HepG2 (cell line): ENCODE results near the gene USP28. TPM values are rescaled to one million over a fixed set of nuclear protein-coding genes. Genes with fewer than 3 reads are reported as not detected.

ENCODE experiments used
- ATAC-seq: fragments of 200-7000 bp; cut with Tn5 transposase; 3 replicates; pipeline ENCODE4 v1.9.1; 2020; ENCODE audit warnings: mild to moderate bottlenecking, moderate library complexity
- BruUV-seq: library from RNA; stranded (reverse); fragments of 400-500 nt; replicated peaks from 2 replicates; lab custom pipeline; 2021; lab: Mats Ljungman, UMichigan
- CTCF ChIA-PET: fragments of 300-600 bp; formaldehyde crosslinking; extraction: SDS; loops from one replicate; lab custom pipeline; 2021; ENCODE audit warnings: low total read pairs, inconsistent platforms, low intra/inter-chr PET ratio; lab: Yijun Ruan, JAX
- POLR2A ChIA-PET: fragments of 350-600 bp; sonication (Branson Sonifier 250); formaldehyde crosslinking; loops from one replicate; lab custom pipeline; 2020; ENCODE audit warnings: antibody characterized with exemption, inconsistent platforms; lab: Yijun Ruan, JAX
- DNase-seq: peaks from one replicate; pipeline ENCODE4 v3.0.0-alpha.2; 2015; ENCODE audit warnings: low spot score
- FAIRE-seq: peaks from 3 replicates; lab custom pipeline; 2011; peaks lifted over from hg19 to GRCh38; lab: Jason Lieb, UNC
- H2AFZ ChIP-seq: one replicate; pipeline ENCODE4 v1.6.1; 2011; ENCODE audit warnings: low read length, inconsistent platforms
- H3K27ac ChIP-seq: fragments of 300-600 bp; 3 replicates; pipeline ENCODE4 v1.8.0; 2011; ENCODE audit warnings: mixed run types, mild to moderate bottlenecking, mixed read lengths, low read length, inconsistent platforms; ENCODE audit not compliant: insufficient read depth; ENCODE audit errors: extremely low read length
- H3K27me3 ChIP-seq, 2 experiments: fragments of 200-600 bp in 1 of 2; 2 replicates in 1 of 2; 3 replicates in 1 of 2; pipeline versions ENCODE4 v1.6.0 to v1.8.0; 2011; ENCODE audit warnings: low read length in 2 of 2, mild to moderate bottlenecking in 2 of 2, moderate library complexity in 2 of 2, inconsistent platforms in 1 of 2; ENCODE audit not compliant: insufficient read depth in 2 of 2, control insufficient read depth in 1 of 2
- H3K36me3 ChIP-seq, 2 experiments: fragments of 200-600 bp in 1 of 2; replicated peaks in 1 of 2; 2 replicates in 1 of 2; 3 replicates in 1 of 2; pipeline versions ENCODE4 v1.5.1 to v1.8.0; 2011; ENCODE audit warnings: low read length in 2 of 2, inconsistent platforms in 1 of 2; ENCODE audit not compliant: insufficient read depth in 2 of 2, control insufficient read depth in 1 of 2
- H3K4me1 ChIP-seq: 2 replicates; pipeline ENCODE4 v1.5.1; 2012; ENCODE audit warnings: low read length, inconsistent platforms; ENCODE audit not compliant: insufficient read depth
- H3K4me2 ChIP-seq: 2 replicates; pipeline ENCODE4 v1.6.0; 2011; ENCODE audit warnings: low read depth, low read length, inconsistent platforms
- H3K4me3 ChIP-seq, 3 experiments: fragments of 200-600 bp in 1 of 3; sonication (generic), shearing (Covaris generic) in 1 of 3; replicated peaks in 1 of 3; 2 replicates each; pipeline ENCODE4 v1.5.1; 2011 to 2016; ENCODE audit warnings: low read length in 3 of 3, inconsistent platforms in 2 of 3, low read depth in 2 of 3, mild to moderate bottlenecking in 2 of 3, control low read depth in 1 of 3, mixed read lengths in 1 of 3; ENCODE audit not compliant: insufficient read depth in 1 of 3
- H3K79me2 ChIP-seq: one replicate; pipeline ENCODE4 v1.6.1; 2011; ENCODE audit warnings: low read length, inconsistent platforms; ENCODE audit not compliant: insufficient read depth
- H3K9ac ChIP-seq: 2 replicates; pipeline ENCODE4 v1.6.0; 2011; ENCODE audit warnings: mild to moderate bottlenecking, low read depth, low read length, inconsistent platforms; ENCODE audit not compliant: insufficient read depth
- H3K9me3 ChIP-seq: 2 replicates; pipeline ENCODE4 v1.5.1; 2012; ENCODE audit warnings: mild to moderate bottlenecking, low read length
- H4K20me1 ChIP-seq: 2 replicates; pipeline ENCODE4 v1.6.0; 2011; ENCODE audit warnings: inconsistent platforms, mild to moderate bottlenecking, low read length, moderate library complexity; ENCODE audit not compliant: insufficient read depth
- ERF ChIP-seq: IDR thresholded peaks from 2 replicates; pipeline ENCODE4 v1.6.1; 2018; ENCODE audit warnings: missing biosample characterization, missing genetic modification reagents
- FOXJ3 ChIP-seq: sonication (generic); formaldehyde crosslinking; IDR thresholded peaks from 2 replicates; pipeline ENCODE4 v1.4.0; 2020; ENCODE audit warnings: missing genetic modification reagents, mild to moderate bottlenecking, borderline replicate concordance
- GTF3A ChIP-seq: sonication (generic); formaldehyde crosslinking; conservative IDR thresholded peaks from 2 replicates; pipeline ENCODE4 v1.4.0; 2020; ENCODE audit warnings: mild to moderate bottlenecking, missing genetic modification reagents
- HNF4G ChIP-seq, 2 experiments: sonication (generic) in 1 of 2; formaldehyde crosslinking in 1 of 2; IDR thresholded peaks; 2 replicates each; pipeline versions ENCODE4 v1.4.0 to v1.6.1; 2011 to 2020; ENCODE audit warnings: borderline replicate concordance in 2 of 2, low read depth in 2 of 2, mild to moderate bottlenecking in 2 of 2, low read length in 1 of 2, missing genetic modification reagents in 1 of 2, moderate library complexity in 1 of 2
- HNRNPUL1 ChIP-seq: fragments of 200-400 bp; formaldehyde crosslinking; IDR thresholded peaks from 2 replicates; pipeline ENCODE4 v1.6.1; 2017; ENCODE audit warnings: low read depth, mild to moderate bottlenecking, low read length, moderate library complexity
- HOXA9 ChIP-seq: sonication (generic); formaldehyde crosslinking; IDR thresholded peaks from 2 replicates; pipeline ENCODE4 v1.8.1; 2022; ENCODE audit warnings: missing genetic modification reagents, mild to moderate bottlenecking, moderate library complexity, borderline replicate concordance
- IRF2 ChIP-seq: IDR thresholded peaks from 2 replicates; pipeline ENCODE4 v1.6.1; 2018; ENCODE audit warnings: missing genetic modification reagents, missing compliant biosample characterization
- KDM2A ChIP-seq: sonication (generic); formaldehyde crosslinking; IDR thresholded peaks from 2 replicates; pipeline ENCODE4 v1.4.0; 2020; ENCODE audit warnings: low read depth, missing genetic modification reagents, borderline replicate concordance
- MTF2 ChIP-seq: sonication (generic); formaldehyde crosslinking; IDR thresholded peaks from 2 replicates; pipeline ENCODE4 v1.5.0; 2020; ENCODE audit warnings: missing genetic modification reagents, borderline replicate concordance
- POGZ ChIP-seq: sonication (generic); formaldehyde crosslinking; IDR thresholded peaks from 2 replicates; pipeline ENCODE4 v1.4.0; 2020; ENCODE audit warnings: mild to moderate bottlenecking, missing genetic modification reagents
- SIX1 ChIP-seq: sonication (generic); formaldehyde crosslinking; IDR thresholded peaks from 2 replicates; pipeline ENCODE4 v1.4.0; 2020; ENCODE audit warnings: missing genetic modification reagents, borderline replicate concordance
- SP1 ChIP-seq, 2 experiments: fragments of 450-650 bp in 1 of 2; sonication (generic) in 1 of 2; formaldehyde crosslinking in 1 of 2; IDR thresholded peaks; 2 replicates each; pipeline versions ENCODE4 v1.4.0 to v1.6.1; 2016 to 2020; ENCODE audit warnings: missing genetic modification reagents in 1 of 2
- TSC22D2 ChIP-seq: sonication (generic); formaldehyde crosslinking; IDR thresholded peaks from 2 replicates; pipeline ENCODE4 v1.5.1; 2020; ENCODE audit warnings: missing genetic modification reagents, mild to moderate bottlenecking, borderline replicate concordance
- YY1 ChIP-seq: IDR thresholded peaks from 2 replicates; pipeline ENCODE4 v1.6.1; 2011; ENCODE audit warnings: low read length, low read depth, moderate library complexity, mild to moderate bottlenecking; ENCODE audit not compliant: insufficient read depth, insufficient replicate concordance
- ZNF224 ChIP-seq: sonication (generic); formaldehyde crosslinking; IDR thresholded peaks from 2 replicates; pipeline ENCODE4 v1.5.0; 2020; ENCODE audit warnings: mild to moderate bottlenecking, missing genetic modification reagents
- ZNF432 ChIP-seq: sonication (generic); formaldehyde crosslinking; IDR thresholded peaks from 2 replicates; pipeline ENCODE4 v1.5.0; 2020; ENCODE audit warnings: missing genetic modification reagents, mild to moderate bottlenecking, borderline replicate concordance
- ZNF44 ChIP-seq: sonication (generic); formaldehyde crosslinking; IDR thresholded peaks from 2 replicates; pipeline ENCODE4 v1.5.1; 2020; ENCODE audit warnings: mild to moderate bottlenecking, missing genetic modification reagents
- ZSCAN20 ChIP-seq: sonication (generic); formaldehyde crosslinking; IDR thresholded peaks from 2 replicates; pipeline ENCODE4 v1.4.0; 2020; ENCODE audit warnings: missing genetic modification reagents, mild to moderate bottlenecking, borderline replicate concordance
- WGBS: methylation state at CpG from one replicate; pipeline ENCODE4 v1.1.6; 2017; ENCODE audit warnings: low lambda C conversion rate; 5-methylcytosine and 5-hydroxymethylcytosine counted together
- in situ Hi-C: cut with HindIII; loops from 2 replicates; pipeline ENCODE4 v1.10.0; 2017; ENCODE audit warnings: low pct_unique_long_range_greater_than_20kb; ENCODE audit not compliant: extremely low pct_ligation_motif_present
- intact Hi-C: fragments of 100-400 bp; cut with micrococcal nuclease; formaldehyde crosslinking; loops from one replicate; pipeline ENCODE4 v1.10.0; 2022; ENCODE audit not compliant: unreplicated experiment
- polyA plus RNA-seq, 8 experiments: library from polyadenylated mRNA; depleted of rRNA in 3 of 8; stranded (reverse) in 7 of 8; unstranded in 1 of 8; fragments of >200 nt; fragmentation: Illumina TruSeq in 4 of 8; extraction: Trizol in 4 of 8; gene quantifications; 2 replicates each; pipeline versions ENCODE4 v1.2.1 to v1.2.3, GENCODE V29; 2011 to 2016; ENCODE audit warnings: low read depth in 4 of 8, missing spikeins in 1 of 8, mixed read lengths in 1 of 8; ENCODE audit not compliant: insufficient read depth in 1 of 8
- total RNA-seq, 5 experiments: library from RNA; depleted of rRNA; stranded (reverse); fragments of >200 nt; fragmentation: Illumina TruSeq; extraction: Trizol; gene quantifications; 2 replicates each; pipeline ENCODE4 v1.2.3, GENCODE V29; 2016; ENCODE audit warnings: low read depth in 1 of 5
- TF ChIP-seq, protein P1 (sequence below): IDR thresholded peaks from 2 replicates; pipeline ENCODE4 v1.6.1; 2016; ENCODE audit warnings: control low read depth
- TF ChIP-seq, protein P2 (sequence below): sonication (generic); formaldehyde crosslinking; IDR thresholded peaks from 2 replicates; pipeline ENCODE4 v1.8.0; 2022; ENCODE audit warnings: mild to moderate bottlenecking, missing genetic modification reagents
- TF ChIP-seq, protein P3 (sequence below): sonication (generic); formaldehyde crosslinking; IDR thresholded peaks from 2 replicates; pipeline ENCODE4 v1.4.0; 2020; ENCODE audit warnings: mild to moderate bottlenecking, missing genetic modification reagents

Gene USP28
- total and polyA plus RNA-seq, 2 of the 13 experiments (the other 11 are each of a cell fraction or from before 2014, with no cell fraction given) = 29.6 to 34.3 TPM

GRCh38 chr11:113814181-113814580 lies 61.2 kb downstream of the USP28 start:
- ATAC-seq = no peak

GRCh38 chr11:113808931-113809330 lies 66.4 kb downstream of the USP28 start:
- ATAC-seq = no peak
- no peak overlapping the region for H3K4me2 ChIP-seq
- H3K4me1 ChIP-seq = peaks cover 9% of the 10 kb centered on the region; the same call in 1 of the 2 replicates
- H4K20me1 ChIP-seq = no peaks in the 10 kb centered on the region
- no peak overlapping the region for H2AFZ ChIP-seq
- intact Hi-C loops = loop anchor here (5.0 kb wide), 1 partner anchor 63 kb away; no protein-coding TSS in a partner anchor
- FAIRE-seq = no peak
- POLR2A ChIA-PET = no interaction called here
- no peak overlapping the region for H3K9ac ChIP-seq
- BruUV-seq = no TSS peak
- no peak for DNase-seq
- H3K4me3 ChIP-seq = no peak overlapping the region
- no peaks in the 10 kb centered on the region for H3K79me2 ChIP-seq
- peaks cover 7 to 56% of the 10 kb centered on the region in 2 experiments for H3K36me3 ChIP-seq
- WGBS = 44% methylated on average over 2 of the region's 2 CpGs
- in situ Hi-C loops = loop anchor here (25.0 kb wide), 1 partner anchor 453 kb away; no protein-coding TSS in a partner anchor
- H3K27me3 ChIP-seq = no peaks in the 10 kb centered on the region
- H3K27ac ChIP-seq = no peak overlapping the region
- CTCF ChIA-PET = no interaction called here
- H3K9me3 ChIP-seq = no peaks in the 10 kb centered on the region
- TF ChIP-seq SP1 (IDR thresholded peaks at IDR 0.05) (no peak), SP1 (CRISPR knock-in tag; IDR thresholded peaks at IDR 0.05) (no peak), HNF4G (IDR thresholded peaks at IDR 0.05; ENCODE audit: borderline replicate concordance, low read depth, low read length) (no peak), HNF4G (CRISPR knock-in tag; IDR thresholded peaks at IDR 0.05; ENCODE audit: borderline replicate concordance, low read depth) (no peak), POGZ (no peak), ZNF224 (CRISPR knock-in tag) (no peak), HOXA9 (CRISPR knock-in tag) (no peak), MTF2 (CRISPR knock-in tag) (no peak), ZNF432 (CRISPR knock-in tag) (no peak), KDM2A (CRISPR knock-in tag) (no peak), TSC22D2 (CRISPR knock-in tag) (no peak)
- TF ChIP-seq, protein P1, sequence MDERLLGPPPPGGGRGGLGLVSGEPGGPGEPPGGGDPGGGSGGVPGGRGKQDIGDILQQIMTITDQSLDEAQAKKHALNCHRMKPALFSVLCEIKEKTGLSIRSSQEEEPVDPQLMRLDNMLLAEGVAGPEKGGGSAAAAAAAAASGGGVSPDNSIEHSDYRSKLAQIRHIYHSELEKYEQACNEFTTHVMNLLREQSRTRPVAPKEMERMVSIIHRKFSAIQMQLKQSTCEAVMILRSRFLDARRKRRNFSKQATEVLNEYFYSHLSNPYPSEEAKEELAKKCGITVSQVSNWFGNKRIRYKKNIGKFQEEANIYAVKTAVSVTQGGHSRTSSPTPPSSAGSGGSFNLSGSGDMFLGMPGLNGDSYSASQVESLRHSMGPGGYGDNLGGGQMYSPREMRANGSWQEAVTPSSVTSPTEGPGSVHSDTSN (CRISPR knock-in tag) = no peak
- TF ChIP-seq, protein P2, sequence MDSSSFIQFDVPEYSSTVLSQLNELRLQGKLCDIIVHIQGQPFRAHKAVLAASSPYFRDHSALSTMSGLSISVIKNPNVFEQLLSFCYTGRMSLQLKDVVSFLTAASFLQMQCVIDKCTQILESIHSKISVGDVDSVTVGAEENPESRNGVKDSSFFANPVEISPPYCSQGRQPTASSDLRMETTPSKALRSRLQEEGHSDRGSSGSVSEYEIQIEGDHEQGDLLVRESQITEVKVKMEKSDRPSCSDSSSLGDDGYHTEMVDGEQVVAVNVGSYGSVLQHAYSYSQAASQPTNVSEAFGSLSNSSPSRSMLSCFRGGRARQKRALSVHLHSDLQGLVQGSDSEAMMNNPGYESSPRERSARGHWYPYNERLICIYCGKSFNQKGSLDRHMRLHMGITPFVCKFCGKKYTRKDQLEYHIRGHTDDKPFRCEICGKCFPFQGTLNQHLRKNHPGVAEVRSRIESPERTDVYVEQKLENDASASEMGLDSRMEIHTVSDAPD (CRISPR knock-in tag) = no peak

More at GRCh38 chr11:113814181-113814580, 61.2 kb downstream of the USP28 start:
- TF ChIP-seq YY1 (no peak), GTF3A (no peak), HNRNPUL1 (no peak), ERF (CRISPR knock-in tag) (no peak), ZNF44 (CRISPR knock-in tag) (no peak), IRF2 (CRISPR knock-in tag) (no peak), SIX1 (CRISPR knock-in tag) (no peak), FOXJ3 (no peak), ZSCAN20 (CRISPR knock-in tag) (no peak)
- TF ChIP-seq, protein P3, sequence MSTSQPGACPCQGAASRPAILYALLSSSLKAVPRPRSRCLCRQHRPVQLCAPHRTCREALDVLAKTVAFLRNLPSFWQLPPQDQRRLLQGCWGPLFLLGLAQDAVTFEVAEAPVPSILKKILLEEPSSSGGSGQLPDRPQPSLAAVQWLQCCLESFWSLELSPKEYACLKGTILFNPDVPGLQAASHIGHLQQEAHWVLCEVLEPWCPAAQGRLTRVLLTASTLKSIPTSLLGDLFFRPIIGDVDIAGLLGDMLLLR (CRISPR knock-in tag) = no peak
- Histone ChIP-seq H3K4me3 (no peak overlapping the region), H3K36me3 (peaks cover 0 to 32% of the 10 kb centered on the region in 2 experiments; a peak in 3 of 5 replicates), H3K4me1 (no peaks in the 10 kb centered on the region), H2AFZ (no peak overlapping the region), H3K9ac (no peak overlapping the region), H3K4me2 (no peak overlapping the region), H3K27me3 (no peaks in the 10 kb centered on the region), H3K9me3 (no peaks in the 10 kb centered on the region), H3K27ac (no peak overlapping the region), H4K20me1 (no peaks in the 10 kb centered on the region), H3K79me2 (no peaks in the 10 kb centered on the region)
- no TSS peak for BruUV-seq
- in situ Hi-C loops = loop anchor here (25.0 kb wide), 1 partner anchor 448 kb away; no protein-coding TSS in a partner anchor
- ChIA-PET POLR2A (no interaction called here), CTCF (no interaction called here)
- intact Hi-C loops = no loop called here
- FAIRE-seq = no peak
- DNase-seq = no peak
